Measurements from ENCODE around the gene TIGAR. TPM values are rescaled to one million over a fixed set of nuclear protein-coding genes. Genes with fewer than 3 reads are reported as not detected.

The TIGAR gene
- total RNA-seq, 1 donor from 2014 or later = 21.9 TPM

GRCh38 chr12:4401117-4401516 is 80.1 kb downstream of the TIGAR start:
- Mint-ChIP-seq H3K36me3 (ENCODE audit: low read depth, unreplicated experiment) (no peaks in the 10 kb centered on the region), H3K4me1 (ENCODE audit: unreplicated experiment) (no peaks in the 10 kb centered on the region)

GRCh38 chr12:4402996-4403395 is 82.0 kb downstream of the TIGAR start:
- no peaks in the 10 kb centered on the region for H3K36me3 Mint-ChIP-seq (ENCODE audit: low read depth, unreplicated experiment)
- DNase-seq (ENCODE audit: low spot score) = no peak
- no peak overlapping the region for H3K4me3 Mint-ChIP-seq (ENCODE audit: unreplicated experiment)
- no peaks in the 10 kb centered on the region for H3K27me3 Mint-ChIP-seq (ENCODE audit: unreplicated experiment)
- H3K9me3 Mint-ChIP-seq (ENCODE audit: unreplicated experiment) = peaks cover 8% of the 10 kb centered on the region
- no peak for TF ChIP-seq CTCF (IDR thresholded peaks at IDR 0.05; ENCODE audit: unreplicated experiment)
- H3K4me1 Mint-ChIP-seq (ENCODE audit: unreplicated experiment) = no peaks in the 10 kb centered on the region
- H3K27ac Mint-ChIP-seq (ENCODE audit: unreplicated experiment) = no peak overlapping the region

More at GRCh38 chr12:4401117-4401516, 80.1 kb downstream of the TIGAR start:
- no peak overlapping the region for H3K27ac Mint-ChIP-seq (ENCODE audit: unreplicated experiment)
- no peak for TF ChIP-seq CTCF (IDR thresholded peaks at IDR 0.05; ENCODE audit: unreplicated experiment)
- no peak overlapping the region for H3K4me3 Mint-ChIP-seq (ENCODE audit: unreplicated experiment)
- DNase-seq (ENCODE audit: low spot score) = no peak
- peaks cover 8% of the 10 kb centered on the region for H3K9me3 Mint-ChIP-seq (ENCODE audit: unreplicated experiment)
- H3K27me3 Mint-ChIP-seq (ENCODE audit: unreplicated experiment) = no peaks in the 10 kb centered on the region

Other genes starting within 250 kb of the TIGAR start
- 88.1 TPM for gene CCND2, start 47.5 kb upstream of the TIGAR start, total RNA-seq (ENCODE audit: unreplicated experiment)
- not detected for gene FGF23, start 58.5 kb downstream of the TIGAR start, total RNA-seq (ENCODE audit: unreplicated experiment)
- not detected for gene FGF6, start 124.6 kb downstream of the TIGAR start, total RNA-seq (ENCODE audit: unreplicated experiment)
- 12.5 TPM for gene RAD51AP1, start 217.7 kb downstream of the TIGAR start, total RNA-seq (ENCODE audit: unreplicated experiment)
- gene DYRK4, start 241.0 kb downstream of the TIGAR start, total RNA-seq (ENCODE audit: unreplicated experiment) = 188 TPM

All from endothelial cell (in vitro differentiated cells).